Activated T-helper 1 cell treated with anti-CD3 and anti-CD28 coated beads, Interleukin-12 subunit alpha, Interleukin-12 subunit beta, Interleukin-2, Interleukin-4 antibody, amounts not matched to agents 30 ng/mL and 10 ng/mL and 1 ng/mL, durations not matched to agents 14 hours and 24 hours and 36 hours (primary cell): ENCODE measurements around the gene PPP1R12C. TPM values are rescaled to one million over a fixed set of nuclear protein-coding genes. Genes with fewer than 3 reads are reported as not detected.

ENCODE experiments used
- DNase-seq: peaks from one replicate; pipeline ENCODE4 v3.0.0; 2021; ENCODE audit warnings: low spot score
- H3K27ac Mint-ChIP-seq: one replicate; pipeline ENCODE4 v1.8.0; 2021; ENCODE audit warnings: mild to moderate bottlenecking, mixed read lengths
- H3K27me3 Mint-ChIP-seq: one replicate; pipeline ENCODE4 v1.8.0; 2022; ENCODE audit warnings: mild to moderate bottlenecking, moderate library complexity, mixed read lengths; ENCODE audit not compliant: insufficient read depth
- H3K36me3 Mint-ChIP-seq: one replicate; pipeline ENCODE4 v1.8.0; 2021; ENCODE audit warnings: low read depth, mixed read lengths
- H3K4me1 Mint-ChIP-seq: one replicate; pipeline ENCODE4 v1.8.0; 2021; ENCODE audit warnings: low read depth, mixed read lengths
- H3K4me3 Mint-ChIP-seq: one replicate; pipeline ENCODE4 v1.8.0; 2021; ENCODE audit warnings: mild to moderate bottlenecking, moderate library complexity, mixed read lengths
- H3K9me3 Mint-ChIP-seq: one replicate; pipeline ENCODE4 v1.8.0; 2021; ENCODE audit warnings: mixed read lengths
- intact Hi-C: fragments of 100-400 bp; cut with micrococcal nuclease; formaldehyde crosslinking; loops from one replicate; pipeline ENCODE4 v1.15.1; 2024
- total RNA-seq: library from RNA; stranded (reverse); gene quantifications from 2 replicates; pipeline ENCODE4 v1.2.3, GENCODE V29; 2022

The PPP1R12C gene
- total RNA-seq, 1 donor from 2014 or later = 114 TPM

DNA sequence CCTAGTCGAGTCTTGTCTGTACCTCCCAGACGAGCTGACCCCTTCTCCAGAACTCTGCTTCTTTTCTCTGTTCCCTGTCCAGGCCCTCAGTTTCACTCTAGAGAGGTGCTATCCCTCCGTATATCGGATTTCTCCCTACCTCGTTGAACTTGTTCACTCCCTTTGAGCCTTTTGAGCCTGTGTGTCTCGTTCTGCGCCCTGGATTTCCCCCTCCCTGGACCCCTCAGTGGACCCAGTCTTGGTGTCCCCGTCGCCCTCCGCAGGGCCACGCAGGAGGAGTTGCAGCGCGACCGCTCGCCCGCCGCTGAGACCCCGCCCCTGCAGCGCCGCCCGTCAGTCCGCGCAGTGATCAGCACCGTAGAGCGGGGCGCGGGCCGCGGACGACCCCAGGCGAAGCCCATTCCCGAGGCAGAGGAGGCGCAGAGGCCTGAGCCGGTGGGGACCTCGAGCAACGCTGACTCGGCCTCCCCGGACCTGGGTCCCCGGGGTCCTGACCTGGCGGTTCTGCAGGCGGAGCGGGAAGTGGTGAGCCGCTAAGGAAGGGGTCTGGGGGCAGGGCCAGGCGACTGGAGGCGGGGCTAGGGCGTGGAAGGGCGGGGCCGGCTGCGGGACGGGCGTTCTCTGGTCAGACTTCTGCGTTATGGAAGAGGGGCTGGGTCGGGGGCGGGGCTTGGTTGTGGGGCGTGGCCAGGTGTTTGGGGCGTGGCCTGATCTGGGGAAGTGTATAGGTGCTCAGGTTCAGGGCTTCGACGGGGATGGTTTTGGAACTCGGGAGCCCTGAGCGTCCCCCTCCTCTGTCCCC, 36.3 kb downstream of the PPP1R12C start:
- intact Hi-C loops = loop anchor here (1.0 to 10.0 kb wide), 10 partner anchors 18 to 944 kb away; partner anchors contain the start of genes CNOT3, HSPBP1, PPP1R12C and PPP6R1
- H3K27ac Mint-ChIP-seq = peak overlapping the region; percentile 67
- peak; percentile 92 for DNase-seq
- peaks cover 35% of the 10 kb centered on the region for H3K27me3 Mint-ChIP-seq
- H3K4me1 Mint-ChIP-seq = peaks cover 23% of the 10 kb centered on the region
- H3K4me3 Mint-ChIP-seq = peak overlapping the region; percentile 88
- H3K9me3 Mint-ChIP-seq = no peaks in the 10 kb centered on the region
- H3K36me3 Mint-ChIP-seq = no peaks in the 10 kb centered on the region

DNA sequence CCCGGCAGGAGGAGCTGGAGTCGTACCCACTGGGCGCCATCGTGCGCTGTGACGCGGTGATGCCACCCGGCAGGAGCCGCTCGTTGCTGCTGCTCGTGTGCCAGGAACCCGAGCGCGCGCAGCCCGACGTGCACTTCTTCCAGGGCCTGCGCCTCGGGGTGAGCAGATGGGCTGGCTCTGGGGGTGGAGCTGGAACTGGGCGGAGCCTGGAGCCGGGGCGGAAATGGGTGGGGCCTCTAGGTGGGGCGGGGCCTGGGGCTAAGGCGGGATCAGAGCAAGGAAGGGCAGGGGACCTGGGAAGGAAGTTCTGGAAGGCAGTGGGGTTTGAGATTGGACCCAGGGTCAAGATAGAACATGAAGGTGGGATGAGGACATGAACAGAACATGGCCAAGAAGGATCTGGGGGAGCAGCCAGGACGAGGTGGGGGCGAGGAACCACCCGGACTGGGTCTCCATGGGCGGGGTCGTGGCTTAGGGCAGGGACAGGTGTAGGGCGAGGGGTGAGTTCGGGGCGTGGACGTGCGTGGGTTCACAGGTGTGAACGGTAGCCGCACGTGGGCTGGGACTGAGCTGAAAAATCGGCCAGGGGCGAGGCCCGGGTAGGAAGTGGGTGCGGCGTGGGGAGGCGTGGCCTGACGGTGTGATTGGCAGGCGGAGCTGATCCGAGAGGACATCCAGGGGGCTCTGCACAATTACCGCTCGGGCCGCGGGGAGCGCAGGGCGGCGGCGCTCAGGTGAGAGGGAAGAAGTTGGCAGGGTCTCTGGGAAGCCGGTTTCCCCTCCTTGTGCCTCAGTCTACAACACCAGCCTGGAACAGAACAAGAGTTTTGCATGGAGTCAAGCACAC, 37.1 kb downstream of the PPP1R12C start:
- Mint-ChIP-seq H3K27ac (peak overlapping the region; percentile 94), H3K36me3 (no peaks in the 10 kb centered on the region)
- intact Hi-C loops = loop anchor here (1.0 to 10.0 kb wide), 8 partner anchors 174 to 944 kb away; partner anchors contain the start of genes CNOT3, HSPBP1, PPP6R1 and UBE2S

DNA sequence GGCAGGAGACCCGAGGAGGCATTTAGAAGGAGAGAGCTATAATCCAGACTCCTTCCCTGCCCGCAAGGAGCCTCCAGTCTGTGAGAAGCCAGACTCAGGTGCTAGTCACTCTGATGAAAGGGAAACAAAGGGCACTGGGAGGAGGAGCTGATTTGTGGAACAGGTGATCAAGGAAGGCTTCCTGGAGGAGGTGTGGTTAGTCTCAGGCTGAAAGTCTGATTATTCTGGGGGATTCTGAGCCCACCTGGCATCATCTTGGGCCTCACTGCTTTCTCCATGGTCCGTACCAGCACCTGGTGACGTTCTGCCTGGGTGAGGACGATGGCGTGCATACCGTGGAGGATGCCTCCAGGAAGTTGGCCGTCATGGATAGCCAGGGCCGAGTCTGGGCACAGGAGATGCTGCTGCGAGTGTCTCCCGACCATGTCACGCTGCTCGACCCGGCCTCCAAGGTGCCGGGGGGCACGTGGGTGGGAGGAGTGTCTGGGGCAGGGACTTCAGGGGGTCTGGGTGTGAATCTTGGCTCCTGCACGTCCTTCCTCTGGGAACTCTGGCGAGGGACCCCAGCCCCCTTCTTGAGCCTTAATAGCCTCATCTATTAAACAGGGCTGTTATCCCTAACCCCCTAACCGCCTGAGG, 37.9 kb downstream of the PPP1R12C start:
- H3K27me3 Mint-ChIP-seq = peaks cover 29% of the 10 kb centered on the region
- H3K4me3 Mint-ChIP-seq = peak overlapping the region; percentile 88
- H3K4me1 Mint-ChIP-seq = peaks cover 23% of the 10 kb centered on the region
- no peak overlapping the region for H3K27ac Mint-ChIP-seq
- no peak for DNase-seq
- no peaks in the 10 kb centered on the region for H3K9me3 Mint-ChIP-seq
- intact Hi-C loops = loop anchor here (1.0 to 10.0 kb wide), 8 partner anchors 175 to 943 kb away; partner anchors contain the start of genes CNOT3, HSPBP1, PPP6R1 and UBE2S
- no peaks in the 10 kb centered on the region for H3K36me3 Mint-ChIP-seq

More for the DNA sequence above, 37.1 kb downstream of the PPP1R12C start:
- H3K4me1 Mint-ChIP-seq = peaks cover 23% of the 10 kb centered on the region
- peak; percentile 71 for DNase-seq
- peak overlapping the region; percentile 88 for H3K4me3 Mint-ChIP-seq
- peaks cover 32% of the 10 kb centered on the region for H3K27me3 Mint-ChIP-seq
- no peaks in the 10 kb centered on the region for H3K9me3 Mint-ChIP-seq

- peaks cover 25% of the 10 kb centered on the region for H3K27me3 Mint-ChIP-seq
- H3K27ac Mint-ChIP-seq = no peak overlapping the region
- peak overlapping the region; percentile 66 for H3K4me3 Mint-ChIP-seq
- peaks cover 23% of the 10 kb centered on the region for H3K4me1 Mint-ChIP-seq
- intact Hi-C loops = no loop called here
- H3K9me3 Mint-ChIP-seq = no peaks in the 10 kb centered on the region
- DNase-seq = no peak
- H3K36me3 Mint-ChIP-seq = no peaks in the 10 kb centered on the region
Observed at GRCh38 chr19:55078996-55079395, 38.4 kb downstream of the PPP1R12C start.

- Mint-ChIP-seq H3K27ac (no peak overlapping the region), H3K36me3 (no peaks in the 10 kb centered on the region), H3K4me1 (peaks cover 17% of the 10 kb centered on the region), H3K27me3 (peaks cover 14% of the 10 kb centered on the region), H3K4me3 (no peak overlapping the region), H3K9me3 (no peaks in the 10 kb centered on the region)
- DNase-seq = no peak
- intact Hi-C loops = no loop called here
Observed at GRCh38 chr19:55077106-55077505, 40.3 kb downstream of the PPP1R12C start.

DNA sequence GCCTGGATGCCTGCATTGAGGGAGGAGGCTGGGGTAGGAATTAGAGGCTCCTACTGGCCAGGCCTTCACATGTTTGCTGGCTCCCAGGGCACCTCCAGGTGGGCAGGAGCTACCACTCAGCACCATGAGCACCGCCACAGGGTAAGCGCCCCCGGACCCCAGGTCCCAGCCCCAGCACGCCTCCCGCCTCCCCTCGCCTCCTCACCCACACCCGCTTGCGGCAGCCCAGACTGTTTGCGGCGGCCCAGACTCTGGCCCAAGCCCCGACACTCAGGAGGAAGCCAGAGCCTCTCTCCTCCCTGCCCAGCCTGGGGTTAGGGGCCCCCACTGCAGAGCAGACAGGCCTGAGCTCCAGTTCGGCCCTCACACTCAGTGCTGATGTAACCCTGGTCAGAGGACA, 41.1 kb downstream of the PPP1R12C start:
- H3K9me3 Mint-ChIP-seq = no peaks in the 10 kb centered on the region
- H3K36me3 Mint-ChIP-seq = no peaks in the 10 kb centered on the region
- H3K27me3 Mint-ChIP-seq = peaks cover 16% of the 10 kb centered on the region
- no peak for DNase-seq
- no peak overlapping the region for H3K27ac Mint-ChIP-seq
- no peak overlapping the region for H3K4me3 Mint-ChIP-seq
- intact Hi-C loops = no loop called here
- peaks cover 17% of the 10 kb centered on the region for H3K4me1 Mint-ChIP-seq

- Mint-ChIP-seq H3K27me3 (peaks cover 19% of the 10 kb centered on the region), H3K27ac (no peak within 1 kb of the TSS), H3K4me3 (no peak within 1 kb of the TSS), H3K36me3 (peaks cover under 1% of the 10 kb centered on the region), H3K9me3 (no peaks in the 10 kb centered on the region), H3K4me1 (peaks cover 11% of the 10 kb centered on the region)
- DNase-seq = no peak
- intact Hi-C loops = no loop called here
Observed at GRCh38 chr19:55075371-55075998, 42.0 kb downstream of the PPP1R12C start, which contains the start of gene EPS8L1. Gene EPS8L1 (plus strand): TSS chr19:55075869. CDS start chr19:55076445, 576 bp downstream.

DNA sequence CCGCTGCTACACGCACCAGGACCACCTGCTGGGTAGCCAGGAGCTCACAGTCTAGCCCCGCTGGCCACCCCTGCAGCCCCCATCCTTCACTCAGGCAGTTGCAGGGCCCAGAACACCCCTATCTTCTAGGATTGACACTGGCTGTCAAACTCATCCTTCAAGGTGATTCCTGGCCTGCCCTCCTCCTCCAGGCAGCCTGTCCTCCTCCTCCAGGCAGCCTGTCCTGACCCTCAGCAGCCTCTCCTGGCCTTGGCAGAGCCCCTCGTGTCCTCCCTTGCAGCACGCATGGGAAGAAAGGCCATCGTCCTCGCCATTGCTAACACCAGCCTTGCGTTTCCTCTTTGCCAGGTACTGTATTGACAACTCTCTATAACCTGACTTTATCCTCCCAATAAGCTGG, 45.5 kb downstream of the PPP1R12C start:
- Mint-ChIP-seq H3K36me3 (peaks cover 1% of the 10 kb centered on the region), H3K27me3 (peaks cover 46% of the 10 kb centered on the region)
- intact Hi-C loops = no loop called here

GRCh38 chr19:55071129-55071502, 46.3 kb downstream of the PPP1R12C start:
- Mint-ChIP-seq H3K36me3 (peaks cover 1% of the 10 kb centered on the region), H3K9me3 (no peaks in the 10 kb centered on the region), H3K27ac (no peak overlapping the region), H3K4me1 (peaks cover 9% of the 10 kb centered on the region), H3K4me3 (no peak overlapping the region), H3K27me3 (peaks cover 53% of the 10 kb centered on the region)
- DNase-seq = no peak
- intact Hi-C loops = no loop called here

More for the DNA sequence above, 45.5 kb downstream of the PPP1R12C start:
- H3K9me3 Mint-ChIP-seq = no peaks in the 10 kb centered on the region
- H3K27ac Mint-ChIP-seq = no peak overlapping the region
- no peak overlapping the region for H3K4me3 Mint-ChIP-seq
- no peak for DNase-seq
- H3K4me1 Mint-ChIP-seq = peaks cover 9% of the 10 kb centered on the region

GRCh38 chr19:55070466-55071128, 46.8 kb downstream of the PPP1R12C start:
- Mint-ChIP-seq H3K36me3 (peaks cover 1% of the 10 kb centered on the region), H3K9me3 (no peaks in the 10 kb centered on the region), H3K27ac (no peak overlapping the region), H3K27me3 (peaks cover 54% of the 10 kb centered on the region), H3K4me1 (peaks cover 9% of the 10 kb centered on the region), H3K4me3 (no peak overlapping the region)
- no peak for DNase-seq
- intact Hi-C loops = no loop called here

DNA sequence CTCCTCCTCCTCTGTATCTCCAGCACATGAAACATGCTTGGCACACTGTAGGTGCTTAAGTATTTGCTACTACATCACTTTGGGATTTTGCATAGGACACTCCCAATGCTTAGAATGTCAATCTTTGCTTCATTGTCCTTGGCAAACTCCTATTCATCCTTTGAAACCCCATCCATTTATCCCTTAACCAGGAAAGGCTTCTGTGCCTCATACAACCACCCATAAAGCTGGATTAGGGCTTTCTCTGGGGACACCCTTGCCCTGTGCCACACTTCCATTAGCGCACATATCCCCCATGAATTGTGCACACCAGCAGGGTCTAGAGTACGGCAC, 47.6 kb downstream of the PPP1R12C start:
- Mint-ChIP-seq H3K4me3 (peak overlapping the region; percentile 40), H3K36me3 (peaks cover 1% of the 10 kb centered on the region), H3K27ac (no peak overlapping the region), H3K9me3 (no peaks in the 10 kb centered on the region), H3K4me1 (peaks cover 9% of the 10 kb centered on the region), H3K27me3 (peaks cover 47% of the 10 kb centered on the region)
- no peak for DNase-seq
- intact Hi-C loops = no loop called here
